ENCODE results near the gene HK1.
A peak's percentile ranks its signal among the peaks of the same experiment; 100 is the strongest.

Gene HK1

GRCh38 chr10:69377933-69378332 lies 99.6 kb downstream of the HK1 start:
- no peaks in the 10 kb centered on the region for H3K9me3 ChIP-seq (ENCODE audit: insufficient read depth, low read depth, low read length)
- peaks cover 66% of the 10 kb centered on the region for H3K36me3 ChIP-seq (ENCODE audit: insufficient read depth, low read length)
- WGBS: 81% methylated on average over 3 of the region's 3 CpGs
- H3K4me3 ChIP-seq (ENCODE audit: low read length): no peak overlapping the region
- no peak overlapping the region for H3K27ac ChIP-seq (ENCODE audit: low read depth, low read length)
- H3K9ac ChIP-seq (ENCODE audit: low read depth, low read length): no peak overlapping the region
- H3K4me1 ChIP-seq (ENCODE audit: insufficient read depth, low read length): peaks cover 12% of the 10 kb centered on the region; the same call in 1 of the 2 replicates
- H3K27me3 ChIP-seq (ENCODE audit: insufficient read depth, low read length): no peaks in the 10 kb centered on the region

DNA sequence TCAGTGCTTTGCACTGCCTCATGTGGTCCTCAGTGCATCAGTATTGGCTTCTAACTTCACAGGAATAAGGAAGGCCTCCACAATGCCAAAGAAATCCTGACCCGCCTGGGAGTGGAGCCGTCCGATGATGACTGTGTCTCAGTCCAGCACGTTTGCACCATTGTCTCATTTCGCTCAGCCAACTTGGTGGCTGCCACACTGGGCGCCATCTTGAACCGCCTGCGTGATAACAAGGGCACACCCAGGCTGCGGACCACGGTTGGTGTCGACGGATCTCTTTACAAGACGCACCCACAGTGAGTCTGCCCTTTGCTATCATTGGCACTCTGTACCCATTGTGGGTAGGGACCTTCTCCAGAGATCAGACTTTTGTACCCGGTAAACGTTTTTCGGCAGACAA lies 101.5 kb downstream of the HK1 start:
- no peak overlapping the region for H3K27ac ChIP-seq (ENCODE audit: low read depth, low read length)
- H3K27me3 ChIP-seq (ENCODE audit: insufficient read depth, low read length): no peaks in the 10 kb centered on the region
- no peaks in the 10 kb centered on the region for H3K9me3 ChIP-seq (ENCODE audit: insufficient read depth, low read depth, low read length)
- H3K4me3 ChIP-seq (ENCODE audit: low read length): no peak overlapping the region
- H3K36me3 ChIP-seq (ENCODE audit: insufficient read depth, low read length): peaks cover 78% of the 10 kb centered on the region
- peaks cover 12% of the 10 kb centered on the region; the same call in 1 of the 2 replicates for H3K4me1 ChIP-seq (ENCODE audit: insufficient read depth, low read length)
- H3K9ac ChIP-seq (ENCODE audit: low read depth, low read length): no peak overlapping the region
- 97% methylated on average over 16 of the region's 16 CpGs for WGBS

GRCh38 chr10:69382382-69383117 lies 104.3 kb downstream of the HK1 start:
- H3K27me3 ChIP-seq (ENCODE audit: insufficient read depth, low read length): no peaks in the 10 kb centered on the region
- 93% methylated on average over 26 of the region's 26 CpGs for WGBS
- H3K27ac ChIP-seq (ENCODE audit: low read depth, low read length): no peak overlapping the region
- peaks cover 91% of the 10 kb centered on the region for H3K36me3 ChIP-seq (ENCODE audit: insufficient read depth, low read length)
- H3K9ac ChIP-seq (ENCODE audit: low read depth, low read length): no peak overlapping the region
- H3K4me3 ChIP-seq (ENCODE audit: low read length): no peak overlapping the region
- no peaks in the 10 kb centered on the region for H3K9me3 ChIP-seq (ENCODE audit: insufficient read depth, low read depth, low read length)
- H3K4me1 ChIP-seq (ENCODE audit: insufficient read depth, low read length): no peaks in the 10 kb centered on the region

- H3K36me3 ChIP-seq (ENCODE audit: insufficient read depth, low read length): peaks cover 91% of the 10 kb centered on the region
These were observed 105.3 kb downstream of the HK1 start for GRCh38 chr10:69383558-69383957.

GRCh38 chr10:69384320-69384719 lies 106.0 kb downstream of the HK1 start:
- H3K9ac ChIP-seq (ENCODE audit: low read depth, low read length): no peak overlapping the region
- 94% methylated on average over 10 of the region's 10 CpGs for WGBS

More at GRCh38 chr10:69383558-69383957, 105.3 kb downstream of the HK1 start:
- Histone ChIP-seq H3K27ac (ENCODE audit: low read depth, low read length) (no peak overlapping the region), H3K4me1 (ENCODE audit: insufficient read depth, low read length) (no peaks in the 10 kb centered on the region), H3K9ac (ENCODE audit: low read depth, low read length) (no peak overlapping the region), H3K9me3 (ENCODE audit: insufficient read depth, low read depth, low read length) (no peaks in the 10 kb centered on the region), H3K4me3 (ENCODE audit: low read length) (no peak overlapping the region), H3K27me3 (ENCODE audit: insufficient read depth, low read length) (no peaks in the 10 kb centered on the region)
- WGBS: 86% methylated on average over 3 of the region's 3 CpGs

DNA sequence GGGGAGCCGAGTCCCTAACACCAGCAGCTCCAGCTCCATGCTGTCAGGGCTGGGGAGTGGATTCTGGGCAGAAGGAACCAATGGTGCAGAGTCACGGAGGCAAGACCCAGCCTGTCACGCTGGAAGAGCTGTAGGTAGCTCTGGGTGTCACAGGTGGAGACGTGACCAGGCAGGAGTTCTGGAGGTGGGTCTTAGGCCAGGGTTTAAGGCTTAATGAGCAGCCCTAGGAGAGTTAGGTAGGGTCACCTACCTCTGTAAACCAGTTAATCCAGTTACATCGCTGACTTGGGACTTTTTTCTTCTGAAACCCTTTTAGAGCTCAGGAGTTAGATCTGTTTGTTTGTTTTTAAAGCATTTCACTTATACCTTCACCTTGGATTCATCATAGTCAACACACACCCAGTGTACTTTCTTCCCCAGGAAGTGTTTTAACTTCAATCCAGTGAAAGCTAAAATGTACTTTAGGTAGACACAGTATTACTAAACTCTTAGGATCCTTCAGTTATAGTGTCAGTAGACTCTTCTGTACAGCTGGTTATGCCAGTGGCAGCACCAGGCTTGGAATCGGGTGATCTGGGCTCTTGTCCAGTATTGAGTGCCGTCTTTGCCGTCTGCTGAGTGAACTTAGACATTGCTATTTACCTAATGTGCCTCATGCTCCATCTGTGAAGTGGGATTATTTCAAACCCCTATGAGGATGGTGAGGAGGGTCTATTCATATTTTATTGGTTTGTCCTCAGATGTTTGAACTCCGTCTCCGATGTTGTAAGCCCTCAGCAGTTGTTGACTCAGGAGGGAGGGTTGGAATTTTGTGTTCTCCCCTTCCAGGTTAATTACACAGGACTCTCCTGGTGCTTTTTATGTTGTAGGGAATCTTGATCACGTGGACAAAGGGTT lies 107.4 kb downstream of the HK1 start:
- Histone ChIP-seq H3K36me3 (ENCODE audit: insufficient read depth, low read length) (peaks cover 87% of the 10 kb centered on the region), H3K9ac (ENCODE audit: low read depth, low read length) (no peak overlapping the region), H3K27ac (ENCODE audit: low read depth, low read length) (no peak overlapping the region), H3K4me1 (ENCODE audit: insufficient read depth, low read length) (peaks cover 16% of the 10 kb centered on the region), H3K27me3 (ENCODE audit: insufficient read depth, low read length) (no peaks in the 10 kb centered on the region), H3K9me3 (ENCODE audit: insufficient read depth, low read depth, low read length) (no peaks in the 10 kb centered on the region), H3K4me3 (ENCODE audit: low read length) (no peak overlapping the region)
- WGBS: 95% methylated on average over 11 of the region's 11 CpGs

More at GRCh38 chr10:69384320-69384719, 106.0 kb downstream of the HK1 start:
- H3K9me3 ChIP-seq (ENCODE audit: insufficient read depth, low read depth, low read length): no peaks in the 10 kb centered on the region
- peaks cover 91% of the 10 kb centered on the region for H3K36me3 ChIP-seq (ENCODE audit: insufficient read depth, low read length)
- H3K27me3 ChIP-seq (ENCODE audit: insufficient read depth, low read length): no peaks in the 10 kb centered on the region
- H3K27ac ChIP-seq (ENCODE audit: low read depth, low read length): no peak overlapping the region
- no peak overlapping the region for H3K4me3 ChIP-seq (ENCODE audit: low read length)
- 0 out of 2 replicates have a peak, but pooled peaks cover 3% of the 10 kb centered on the region for H3K4me1 ChIP-seq (ENCODE audit: insufficient read depth, low read length)

DNA sequence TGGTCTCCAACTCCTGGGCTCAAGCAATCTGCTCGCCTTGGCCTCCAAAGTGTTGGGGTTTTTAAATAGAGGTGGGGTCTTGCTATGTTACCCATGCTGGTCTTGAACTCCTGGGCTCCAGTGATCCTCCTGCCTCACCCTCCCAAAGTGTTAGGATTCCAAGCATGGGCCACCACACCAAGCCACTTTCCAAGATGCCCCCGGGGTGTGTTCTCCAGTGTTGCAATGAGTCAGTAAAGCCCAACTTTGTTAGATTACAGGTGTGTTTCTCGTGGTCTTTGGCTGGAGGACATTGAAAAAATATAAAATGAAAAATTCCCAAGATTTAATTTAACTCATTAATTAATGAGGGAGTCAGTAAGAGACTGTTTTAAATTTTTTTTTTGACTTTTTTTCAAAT lies 109.2 kb downstream of the HK1 start:
- Histone ChIP-seq H3K36me3 (ENCODE audit: insufficient read depth, low read length) (peaks cover 87% of the 10 kb centered on the region), H3K9me3 (ENCODE audit: insufficient read depth, low read depth, low read length) (no peaks in the 10 kb centered on the region), H3K9ac (ENCODE audit: low read depth, low read length) (no peak overlapping the region), H3K4me3 (ENCODE audit: low read length) (no peak overlapping the region), H3K27ac (ENCODE audit: low read depth, low read length) (no peak overlapping the region), H3K27me3 (ENCODE audit: insufficient read depth, low read length) (no peaks in the 10 kb centered on the region), H3K4me1 (ENCODE audit: insufficient read depth, low read length) (peaks cover 22% of the 10 kb centered on the region)
- 90% methylated on average over 3 of the region's 3 CpGs for WGBS

DNA sequence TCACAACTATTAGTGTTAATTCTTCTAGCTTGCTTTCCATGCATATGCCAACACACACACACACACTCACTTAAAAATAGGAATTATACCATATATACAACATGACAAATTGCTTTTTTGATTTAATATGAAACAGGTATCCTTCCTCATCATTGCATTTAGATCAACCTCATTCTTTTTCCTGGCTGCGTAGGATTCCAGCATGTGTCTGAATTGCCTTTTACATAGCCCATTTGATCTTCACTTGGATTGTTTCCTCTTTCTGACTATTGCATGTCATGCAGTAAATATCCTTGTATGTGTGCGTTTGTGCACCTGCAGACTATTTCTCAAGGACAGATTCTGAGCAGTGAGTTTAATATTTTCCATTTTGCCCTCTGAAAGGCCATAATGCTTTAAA lies 110.2 kb downstream of the HK1 start:
- no peak overlapping the region for H3K27ac ChIP-seq (ENCODE audit: low read depth, low read length)
- H3K9ac ChIP-seq (ENCODE audit: low read depth, low read length): no peak overlapping the region
- peaks cover 22% of the 10 kb centered on the region for H3K4me1 ChIP-seq (ENCODE audit: insufficient read depth, low read length)
- 93% methylated on average over 2 of the region's 2 CpGs for WGBS
- no peaks in the 10 kb centered on the region for H3K27me3 ChIP-seq (ENCODE audit: insufficient read depth, low read length)
- H3K9me3 ChIP-seq (ENCODE audit: insufficient read depth, low read depth, low read length): no peaks in the 10 kb centered on the region
- no peak overlapping the region for H3K4me3 ChIP-seq (ENCODE audit: low read length)
- H3K36me3 ChIP-seq (ENCODE audit: insufficient read depth, low read length): peaks cover 78% of the 10 kb centered on the region

- no peaks in the 10 kb centered on the region for H3K27me3 ChIP-seq (ENCODE audit: insufficient read depth, low read length)
- peaks cover 22% of the 10 kb centered on the region for H3K4me1 ChIP-seq (ENCODE audit: insufficient read depth, low read length)
- H3K9ac ChIP-seq (ENCODE audit: low read depth, low read length): 0 out of 2 replicates have a peak overlapping the region, but pooled peaks have one; percentile 29
- 33% methylated on average over 8 of the region's 8 CpGs for WGBS
- peak overlapping the region; percentile 94 for H3K27ac ChIP-seq (ENCODE audit: low read depth, low read length)
- no peak overlapping the region for H3K4me3 ChIP-seq (ENCODE audit: low read length)
- H3K9me3 ChIP-seq (ENCODE audit: insufficient read depth, low read depth, low read length): no peaks in the 10 kb centered on the region
- peaks cover 78% of the 10 kb centered on the region for H3K36me3 ChIP-seq (ENCODE audit: insufficient read depth, low read length)
These were observed 111.7 kb downstream of the HK1 start for GRCh38 chr10:69389827-69390490.

GRCh38 chr10:69391158-69391557 lies 112.9 kb downstream of the HK1 start:
- Histone ChIP-seq H3K4me3 (ENCODE audit: low read length) (no peak overlapping the region), H3K9ac (ENCODE audit: low read depth, low read length) (no peak overlapping the region), H3K27me3 (ENCODE audit: insufficient read depth, low read length) (no peaks in the 10 kb centered on the region), H3K9me3 (ENCODE audit: insufficient read depth, low read depth, low read length) (no peaks in the 10 kb centered on the region), H3K36me3 (ENCODE audit: insufficient read depth, low read length) (peaks cover 77% of the 10 kb centered on the region), H3K27ac (ENCODE audit: low read depth, low read length) (no peak overlapping the region), H3K4me1 (ENCODE audit: insufficient read depth, low read length) (peaks cover 22% of the 10 kb centered on the region)
- 95% methylated on average over 6 of the region's 6 CpGs for WGBS

All from HUES64 (cell line).